Left ventricle myocardium inferior (tissue), 1 donor: ENCODE measurements around the gene CNGB1. TPM values are rescaled to one million over a fixed set of nuclear protein-coding genes. Genes with fewer than 3 reads are reported as not detected.

Experiments used
- DNase-seq: peaks from one replicate; pipeline ENCODE4 v3.0.0-alpha.2; 2020
- H3K27ac ChIP-seq: fragments of 200-600 bp; replicated peaks from 2 replicates; pipeline ENCODE4 v1.8.0; 2021
- H3K27me3 ChIP-seq: fragments of 200-600 bp; 2 replicates; pipeline ENCODE4 v1.8.0; 2021; ENCODE audit warnings: low read depth
- H3K36me3 ChIP-seq: fragments of 200-600 bp; 2 replicates; pipeline ENCODE4 v1.8.0; 2021
- H3K4me1 ChIP-seq: fragments of 200-600 bp; 2 replicates; pipeline ENCODE4 v1.8.0; 2021
- H3K4me3 ChIP-seq: fragments of 200-600 bp; 2 replicates; pipeline ENCODE4 v1.8.0; 2021; ENCODE audit warnings: mild to moderate bottlenecking, moderate library complexity
- H3K9me3 ChIP-seq: fragments of 200-600 bp; replicated peaks from 2 replicates; pipeline ENCODE4 v1.8.0; 2021
- intact Hi-C: fragments of 100-400 bp; cut with micrococcal nuclease; formaldehyde crosslinking; loops from one replicate; pipeline ENCODE4 v1.11.0; 2022
- total RNA-seq: library from RNA; stranded (reverse); fragmentation: NEBNext Ultra II Directional; extraction: Animal tissue kit (Norgen Biotek cat#: 25700); gene quantifications from one replicate; pipeline ENCODE4 v1.2.1, GENCODE V29; 2021
- TF ChIP-seq, protein P1 (sequence below): fragments of 200-600 bp; IDR thresholded peaks from 2 replicates; pipeline ENCODE4 v1.8.0; 2021; ENCODE audit warnings: antibody characterized with exemption, mild to moderate bottlenecking, borderline replicate concordance
- donor health status: DM: no; HTN: yes; CAD: no; lungs with severe emphysema.

CNGB1 gene
- total RNA-seq, 1 donor from 2014 or later: not detected

DNA sequence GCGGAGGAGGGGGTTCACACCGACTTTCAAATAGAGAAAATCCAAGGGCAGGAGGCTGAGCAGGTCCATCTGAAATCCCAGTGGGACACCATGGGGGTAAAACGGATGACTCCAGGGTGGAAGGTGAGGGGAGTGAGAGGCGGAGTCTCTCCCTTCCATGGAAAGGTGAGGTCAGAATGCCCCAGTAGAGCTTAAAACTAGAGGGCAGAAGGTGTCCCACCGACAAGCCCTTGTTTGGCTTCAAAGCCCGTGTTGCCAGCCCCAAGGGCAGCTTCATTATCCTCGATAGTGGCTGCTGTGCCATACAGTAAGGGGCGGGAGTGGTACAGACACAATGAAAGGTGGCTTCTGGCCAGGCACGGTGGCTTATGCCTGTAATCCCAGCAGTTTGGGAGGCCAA, 55.7 kb downstream of the CNGB1 start:
- Histone ChIP-seq H3K27me3 (no peaks in the 10 kb centered on the region), H3K4me3 (no peak overlapping the region), H3K36me3 (no peaks in the 10 kb centered on the region), H3K27ac (no peak overlapping the region), H3K4me1 (no peaks in the 10 kb centered on the region), H3K9me3 (peaks cover 12% of the 10 kb centered on the region)
- TF ChIP-seq, protein P1, sequence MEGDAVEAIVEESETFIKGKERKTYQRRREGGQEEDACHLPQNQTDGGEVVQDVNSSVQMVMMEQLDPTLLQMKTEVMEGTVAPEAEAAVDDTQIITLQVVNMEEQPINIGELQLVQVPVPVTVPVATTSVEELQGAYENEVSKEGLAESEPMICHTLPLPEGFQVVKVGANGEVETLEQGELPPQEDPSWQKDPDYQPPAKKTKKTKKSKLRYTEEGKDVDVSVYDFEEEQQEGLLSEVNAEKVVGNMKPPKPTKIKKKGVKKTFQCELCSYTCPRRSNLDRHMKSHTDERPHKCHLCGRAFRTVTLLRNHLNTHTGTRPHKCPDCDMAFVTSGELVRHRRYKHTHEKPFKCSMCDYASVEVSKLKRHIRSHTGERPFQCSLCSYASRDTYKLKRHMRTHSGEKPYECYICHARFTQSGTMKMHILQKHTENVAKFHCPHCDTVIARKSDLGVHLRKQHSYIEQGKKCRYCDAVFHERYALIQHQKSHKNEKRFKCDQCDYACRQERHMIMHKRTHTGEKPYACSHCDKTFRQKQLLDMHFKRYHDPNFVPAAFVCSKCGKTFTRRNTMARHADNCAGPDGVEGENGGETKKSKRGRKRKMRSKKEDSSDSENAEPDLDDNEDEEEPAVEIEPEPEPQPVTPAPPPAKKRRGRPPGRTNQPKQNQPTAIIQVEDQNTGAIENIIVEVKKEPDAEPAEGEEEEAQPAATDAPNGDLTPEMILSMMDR: no peak
- DNase-seq: no peak
- intact Hi-C loops: no loop called here

DNA sequence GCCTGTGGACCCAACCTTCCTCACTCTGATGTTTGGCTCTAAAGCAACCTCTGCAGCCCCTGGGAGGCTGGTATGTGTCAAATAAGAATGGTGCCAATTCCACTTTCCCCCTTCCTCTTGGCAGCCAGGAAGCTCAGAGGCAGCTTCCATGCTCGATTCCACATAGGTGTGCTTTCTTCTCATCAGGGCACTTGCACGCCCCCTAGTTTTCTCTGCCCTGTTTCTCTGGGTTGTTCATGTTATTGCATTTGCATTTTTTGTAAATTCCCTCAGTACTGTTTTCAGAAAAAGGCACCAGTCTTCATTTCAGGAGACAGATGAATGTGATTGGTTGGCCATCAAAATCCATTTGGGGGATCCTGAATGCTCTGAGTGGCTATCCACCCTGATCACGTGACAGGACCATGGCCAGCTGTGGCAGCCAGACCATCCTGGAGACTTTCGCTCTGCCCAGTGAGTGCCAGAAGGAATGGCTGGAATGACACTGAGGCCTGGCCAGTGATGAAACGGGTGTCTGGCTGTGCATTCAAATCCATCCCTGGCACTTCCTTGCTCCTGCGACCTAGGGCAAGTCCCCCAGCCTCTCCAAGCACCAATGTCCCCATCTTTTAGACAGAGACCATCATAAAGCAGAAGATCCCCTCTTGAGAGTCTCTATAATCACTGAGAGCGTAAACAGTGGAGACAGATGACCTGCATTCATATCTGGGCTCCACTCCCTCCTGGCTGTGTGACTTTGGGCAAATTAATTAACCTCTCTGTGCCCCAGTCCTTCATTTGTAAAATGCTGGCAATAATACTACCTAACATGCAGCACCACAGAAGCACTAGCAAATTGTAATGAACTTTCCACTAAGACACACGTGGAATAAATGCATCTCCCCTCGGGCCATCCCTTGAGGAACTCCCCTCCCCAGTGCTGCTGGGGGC, 56.4 kb downstream of the CNGB1 start:
- peaks cover 6% of the 10 kb centered on the region for H3K9me3 ChIP-seq
- no peaks in the 10 kb centered on the region for H3K36me3 ChIP-seq
- H3K4me3 ChIP-seq: no peak overlapping the region
- intact Hi-C loops: no loop called here
- H3K27me3 ChIP-seq: no peaks in the 10 kb centered on the region
- TF ChIP-seq, protein P1: no peak
- no peak for DNase-seq
- H3K27ac ChIP-seq: no peak overlapping the region
- no peaks in the 10 kb centered on the region for H3K4me1 ChIP-seq

DNA sequence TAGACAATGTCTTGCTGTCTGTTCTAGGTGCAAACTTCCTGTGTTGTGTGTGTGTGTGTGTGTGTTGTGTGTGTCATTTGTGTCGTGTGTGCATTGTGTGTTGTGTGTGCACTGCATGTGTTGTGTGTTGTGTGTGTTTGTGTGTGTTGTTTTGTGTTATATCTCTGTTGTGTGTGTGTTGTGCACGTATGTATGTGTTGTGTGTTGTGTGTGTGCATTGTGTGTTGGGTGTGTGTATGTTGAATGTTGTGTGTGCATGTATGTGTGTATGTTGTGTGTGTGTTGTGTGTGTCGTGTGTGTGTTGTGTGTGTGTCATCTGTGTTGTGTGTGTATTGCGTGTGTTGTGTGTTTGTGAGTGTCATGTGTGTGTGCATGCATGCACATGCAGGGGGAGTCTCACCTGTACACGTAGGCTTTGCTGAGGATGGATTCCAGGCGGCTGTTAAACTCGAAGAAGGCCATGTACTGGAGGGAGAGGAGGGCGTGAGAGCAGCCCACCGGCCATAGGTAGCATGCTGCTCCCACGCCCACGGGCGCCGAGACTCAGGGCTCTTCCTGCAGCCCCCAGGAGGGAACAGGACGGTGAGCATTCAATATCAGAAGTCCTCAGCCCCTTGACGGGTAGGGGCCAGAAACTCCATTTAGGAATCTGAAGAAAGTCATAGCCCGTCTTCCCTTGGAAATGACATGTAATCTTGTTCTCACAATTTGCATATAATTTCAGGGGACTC, 58.2 kb downstream of the CNGB1 start:
- intact Hi-C loops: no loop called here
- H3K36me3 ChIP-seq: no peaks in the 10 kb centered on the region
- H3K4me1 ChIP-seq: no peaks in the 10 kb centered on the region
- DNase-seq: no peak
- H3K4me3 ChIP-seq: no peak overlapping the region
- H3K27me3 ChIP-seq: no peaks in the 10 kb centered on the region
- no peaks in the 10 kb centered on the region for H3K9me3 ChIP-seq
- TF ChIP-seq, protein P1: no peak
- H3K27ac ChIP-seq: no peak overlapping the region

GRCh38 chr16:57911743-57912142, 59.2 kb downstream of the CNGB1 start:
- no peak for DNase-seq
- Histone ChIP-seq H3K27ac (no peak overlapping the region), H3K4me3 (no peak overlapping the region), H3K27me3 (no peaks in the 10 kb centered on the region), H3K4me1 (no peaks in the 10 kb centered on the region), H3K9me3 (no peaks in the 10 kb centered on the region), H3K36me3 (no peaks in the 10 kb centered on the region)
- TF ChIP-seq, protein P1: no peak
- intact Hi-C loops: no loop called here

DNA sequence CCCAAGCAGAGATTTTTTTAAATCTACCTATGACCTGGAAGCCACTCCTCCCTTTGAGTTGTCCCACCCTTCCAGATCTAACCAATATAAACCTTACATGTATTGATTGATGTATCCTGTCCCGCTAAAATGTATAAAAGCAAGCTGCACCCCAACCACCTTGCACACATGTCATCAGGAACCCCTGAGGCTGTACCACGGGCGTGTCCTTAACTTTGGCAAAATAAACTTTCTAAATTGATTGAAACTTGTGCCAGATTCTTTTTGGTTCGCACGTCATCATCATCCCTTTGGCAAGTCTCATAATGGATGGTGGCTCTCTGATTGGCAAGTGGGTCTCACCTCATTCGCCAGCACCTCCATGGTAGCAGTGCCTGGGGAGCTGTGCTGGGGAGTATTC, 60.2 kb downstream of the CNGB1 start:
- Histone ChIP-seq H3K27ac (no peak overlapping the region), H3K4me3 (no peak overlapping the region), H3K9me3 (no peaks in the 10 kb centered on the region), H3K36me3 (no peaks in the 10 kb centered on the region), H3K27me3 (no peaks in the 10 kb centered on the region), H3K4me1 (no peaks in the 10 kb centered on the region)
- TF ChIP-seq, protein P1: no peak
- intact Hi-C loops: no loop called here
- no peak for DNase-seq
